GM21447 (cell line): ENCODE measurements around the gene AFAP1.

ENCODE experiments used
- ATAC-seq: cut with Tn5 transposase; IDR thresholded peaks from one replicate; pipeline ENCODE4 v1.9.1; 2021; ENCODE audit not compliant: unreplicated experiment

AFAP1 gene

GRCh38 chr4:7708981-7709380 lies 230.7 kb downstream of the AFAP1 start:
- no peak for ATAC-seq
